Smooth muscle cell (in vitro differentiated cells): Measurements from ENCODE around the gene CEP170B. TPM values are rescaled to one million over a fixed set of nuclear protein-coding genes. Genes with fewer than 3 reads are reported as not detected.

Experiments
- DNase-seq: peaks from one replicate; lab custom pipeline; 2025; ENCODE audit not compliant: unreplicated experiment; lab: John Stamatoyannopoulos, UW
- H2AFZ ChIP-seq: fragments of 200-600 bp; sonication (generic); 2 replicates; pipeline ENCODE4 v1.6.0; 2016; ENCODE audit warnings: antibody characterized with exemption, low read depth, mild to moderate bottlenecking
- H3F3A ChIP-seq: fragments of 200-600 bp; sonication (generic); 2 replicates; pipeline ENCODE4 v1.6.0; 2017; ENCODE audit warnings: antibody characterized with exemption, low read depth
- H3K27ac ChIP-seq: fragments of 200-600 bp; sonication (generic); 2 replicates; pipeline ENCODE4 v1.5.1; 2016; ENCODE audit warnings: low read depth, mild to moderate bottlenecking
- H3K27me3 ChIP-seq: fragments of 200-600 bp; sonication (generic); 2 replicates; pipeline ENCODE4 v1.6.1; 2016; ENCODE audit warnings: low read depth, mild to moderate bottlenecking
- H3K36me3 ChIP-seq: fragments of 200-600 bp; sonication (generic); 2 replicates; pipeline ENCODE4 v1.5.1; 2016; ENCODE audit warnings: low read depth
- H3K4me1 ChIP-seq: fragments of 200-600 bp; sonication (generic); 2 replicates; pipeline ENCODE4 v1.5.1; 2016; ENCODE audit warnings: low read depth
- H3K4me2 ChIP-seq: fragments of 200-600 bp; sonication (generic); 2 replicates; pipeline ENCODE4 v1.6.0; 2016; ENCODE audit warnings: mild to moderate bottlenecking
- H3K4me3 ChIP-seq: fragments of 200-600 bp; sonication (generic); 2 replicates; pipeline ENCODE4 v1.5.1; 2016; ENCODE audit warnings: mild to moderate bottlenecking
- H3K79me2 ChIP-seq: fragments of 200-600 bp; sonication (generic); 2 replicates; pipeline ENCODE4 v1.6.0; 2016; ENCODE audit warnings: low read depth, mild to moderate bottlenecking
- H3K9ac ChIP-seq: fragments of 200-600 bp; sonication (generic); 2 replicates; pipeline ENCODE4 v1.6.0; 2016; ENCODE audit warnings: low read depth
- H3K9me3 ChIP-seq: fragments of 200-600 bp; sonication (generic); replicated peaks from 2 replicates; pipeline ENCODE4 v1.5.1; 2016; ENCODE audit warnings: low read depth
- H4K20me1 ChIP-seq: fragments of 200-600 bp; sonication (generic); 2 replicates; pipeline ENCODE4 v1.6.0; 2016; ENCODE audit warnings: low read depth
- CTCF ChIP-seq: fragments of 200-600 bp; sonication (generic); IDR thresholded peaks from 2 replicates; pipeline ENCODE4 v1.5.1; 2017; ENCODE audit warnings: borderline replicate concordance, mild to moderate bottlenecking, antibody characterized with exemption; ENCODE audit not compliant: insufficient read depth, poor library complexity, severe bottlenecking
- WGBS: methylation state at CpG from one replicate; pipeline ENCODE4 v1.1.7; 2016; ENCODE audit warnings: low lambda C conversion rate; 5-methylcytosine and 5-hydroxymethylcytosine counted together
- polyA plus RNA-seq: library from polyadenylated mRNA; unstranded; fragments of >200 nt; fragmentation: Nextera tagmentation; extraction: Ambion mirVana; gene quantifications from 2 replicates; pipeline ENCODE4 v1.2.1, GENCODE V29; 2016
- total RNA-seq: library from RNA; depleted of rRNA; stranded (reverse); fragments of >200 nt; gene quantifications from 2 replicates; pipeline ENCODE4 v1.2.3, GENCODE V29; 2014

The CEP170B gene
- total and polyA plus RNA-seq, 2 experiments from 2014 or later, result 5.9 to 9.8 TPM

DNA sequence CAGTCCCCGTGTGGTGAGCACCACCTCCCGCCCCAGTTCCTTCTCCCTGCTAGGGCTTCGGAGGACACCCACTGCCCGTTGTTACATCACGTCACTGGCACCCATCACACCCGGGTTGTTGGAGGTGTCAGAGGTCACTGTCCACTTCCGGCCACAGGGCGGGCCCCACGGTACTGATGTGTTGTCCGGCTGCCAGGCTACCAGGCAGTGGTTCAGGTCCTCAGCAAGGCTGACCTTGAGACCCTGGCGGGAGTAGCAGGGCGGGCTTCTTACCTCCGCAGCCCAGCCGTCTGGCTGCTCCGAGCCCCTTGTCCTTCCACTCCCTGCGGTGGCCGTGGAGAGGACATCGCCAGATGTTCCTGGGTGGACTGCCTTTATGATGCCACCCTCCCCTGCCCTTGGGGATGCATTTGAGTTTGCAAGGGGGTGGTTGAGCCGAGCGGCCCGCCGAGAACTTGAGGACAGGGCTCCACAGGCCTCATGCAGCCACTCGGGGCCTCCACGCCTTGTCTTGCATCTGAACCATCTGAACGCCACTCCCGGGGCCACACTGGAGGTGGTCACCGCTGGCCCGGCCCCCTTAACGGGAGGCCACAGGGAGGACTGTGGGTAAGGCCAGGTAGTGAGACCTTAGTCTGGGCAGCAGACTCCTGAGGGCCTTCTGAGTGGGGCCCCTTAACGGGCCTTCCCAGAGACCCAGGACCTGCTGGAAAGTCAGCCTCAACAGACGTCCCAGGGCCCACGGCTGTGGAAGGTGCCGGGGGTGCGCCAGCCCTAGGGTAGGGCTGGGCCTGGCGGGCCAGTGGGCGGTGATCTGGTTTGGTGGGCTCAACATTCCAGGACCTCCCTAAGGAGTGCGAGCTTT, 32.5 kb downstream of the CEP170B start:
- no peaks in the 10 kb centered on the region for H3K36me3 ChIP-seq
- no peaks in the 10 kb centered on the region for H3K79me2 ChIP-seq
- DNase-seq, result no peak
- H4K20me1 ChIP-seq, result no peaks in the 10 kb centered on the region
- H3K27ac ChIP-seq, result no peak overlapping the region
- H3K4me2 ChIP-seq, result no peak overlapping the region
- no peak overlapping the region for H3K4me3 ChIP-seq
- H2AFZ ChIP-seq, result no peak overlapping the region
- WGBS, result 95% methylated on average over 37 of the region's 37 CpGs
- no peaks in the 10 kb centered on the region for H3K9me3 ChIP-seq
- no peaks in the 10 kb centered on the region for H3F3A ChIP-seq
- no peak overlapping the region for H3K9ac ChIP-seq
- H3K27me3 ChIP-seq, result no peaks in the 10 kb centered on the region
- TF ChIP-seq CTCF, result no peak
- H3K4me1 ChIP-seq, result no peaks in the 10 kb centered on the region

GRCh38 chr14:104898195-104898558, 33.1 kb downstream of the CEP170B start:
- no peak overlapping the region for H2AFZ ChIP-seq
- H3K4me3 ChIP-seq, result no peak overlapping the region
- H3K9ac ChIP-seq, result no peak overlapping the region
- H3K9me3 ChIP-seq, result no peaks in the 10 kb centered on the region
- H3K36me3 ChIP-seq, result no peaks in the 10 kb centered on the region
- H3K4me2 ChIP-seq, result no peak overlapping the region
- H3K4me1 ChIP-seq, result no peaks in the 10 kb centered on the region
- no peak for DNase-seq
- H3F3A ChIP-seq, result no peaks in the 10 kb centered on the region
- H3K79me2 ChIP-seq, result no peaks in the 10 kb centered on the region
- H3K27me3 ChIP-seq, result no peaks in the 10 kb centered on the region
- H4K20me1 ChIP-seq, result no peaks in the 10 kb centered on the region
- WGBS, result 94% methylated on average over 7 of the region's 7 CpGs
- TF ChIP-seq CTCF, result no peak
- H3K27ac ChIP-seq, result no peak overlapping the region

GRCh38 chr14:104898870-104899510, 33.9 kb downstream of the CEP170B start:
- H3F3A ChIP-seq, result no peaks in the 10 kb centered on the region

More at GRCh38 chr14:104898870-104899510, 33.9 kb downstream of the CEP170B start:
- no peaks in the 10 kb centered on the region for H3K36me3 ChIP-seq
- H3K4me3 ChIP-seq, result no peak overlapping the region
- no peaks in the 10 kb centered on the region for H3K9me3 ChIP-seq
- no peak for TF ChIP-seq CTCF
- no peaks in the 10 kb centered on the region for H3K4me1 ChIP-seq
- H3K4me2 ChIP-seq, result no peak overlapping the region
- H2AFZ ChIP-seq, result no peak overlapping the region
- H3K27ac ChIP-seq, result no peak overlapping the region
- H3K9ac ChIP-seq, result no peak overlapping the region
- H4K20me1 ChIP-seq, result no peaks in the 10 kb centered on the region
- no peaks in the 10 kb centered on the region for H3K79me2 ChIP-seq
- peaks cover 5% of the 10 kb centered on the region for H3K27me3 ChIP-seq
- 87% methylated on average over 24 of the region's 24 CpGs for WGBS
- no peak for DNase-seq
